T-helper 9 cell (primary cell): ENCODE results near the gene WWOX.

Experiments
- DNase-seq: peaks from one replicate; pipeline ENCODE4 v3.0.0-alpha.2; 2020

The WWOX gene

DNA sequence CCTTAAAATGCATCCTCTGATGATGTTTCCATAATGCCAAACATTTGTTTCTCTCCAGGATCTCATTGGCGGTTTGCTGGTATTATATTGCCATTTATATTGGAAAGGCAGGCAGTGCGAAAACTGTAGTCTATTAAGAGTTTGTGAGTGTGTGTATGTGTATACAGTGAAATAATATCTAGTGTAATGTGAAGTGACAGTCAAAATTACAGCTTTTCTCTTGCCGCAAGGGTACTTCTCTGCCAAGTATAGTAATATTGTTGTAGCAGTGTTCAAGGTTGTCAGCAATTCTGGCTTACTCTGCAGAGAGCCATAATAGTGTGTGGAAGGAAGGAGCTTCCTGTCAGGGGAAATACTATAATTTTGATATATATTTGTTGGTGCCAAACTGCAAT, 178.6 kb downstream of the WWOX start:
- no peak for DNase-seq

DNA sequence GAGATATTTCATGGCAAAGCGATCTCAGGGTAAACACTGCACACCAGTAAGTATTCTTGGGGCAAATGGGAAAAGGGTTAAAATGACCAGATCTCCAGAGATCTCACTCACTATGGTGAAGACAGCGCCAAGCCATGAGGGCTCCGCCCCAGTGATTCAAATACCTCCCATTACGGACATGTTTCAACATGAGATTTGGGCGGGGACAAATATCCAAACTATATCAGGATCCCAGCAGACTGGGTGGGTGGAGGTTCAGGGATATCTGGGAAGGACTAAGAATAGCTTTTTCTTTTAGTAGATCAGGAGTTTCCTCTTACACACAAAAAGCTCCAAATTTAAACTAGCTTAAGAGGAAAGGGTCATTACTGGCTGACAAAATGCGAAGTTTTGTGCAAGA, 181.7 kb downstream of the WWOX start:
- DNase-seq = no peak

DNA sequence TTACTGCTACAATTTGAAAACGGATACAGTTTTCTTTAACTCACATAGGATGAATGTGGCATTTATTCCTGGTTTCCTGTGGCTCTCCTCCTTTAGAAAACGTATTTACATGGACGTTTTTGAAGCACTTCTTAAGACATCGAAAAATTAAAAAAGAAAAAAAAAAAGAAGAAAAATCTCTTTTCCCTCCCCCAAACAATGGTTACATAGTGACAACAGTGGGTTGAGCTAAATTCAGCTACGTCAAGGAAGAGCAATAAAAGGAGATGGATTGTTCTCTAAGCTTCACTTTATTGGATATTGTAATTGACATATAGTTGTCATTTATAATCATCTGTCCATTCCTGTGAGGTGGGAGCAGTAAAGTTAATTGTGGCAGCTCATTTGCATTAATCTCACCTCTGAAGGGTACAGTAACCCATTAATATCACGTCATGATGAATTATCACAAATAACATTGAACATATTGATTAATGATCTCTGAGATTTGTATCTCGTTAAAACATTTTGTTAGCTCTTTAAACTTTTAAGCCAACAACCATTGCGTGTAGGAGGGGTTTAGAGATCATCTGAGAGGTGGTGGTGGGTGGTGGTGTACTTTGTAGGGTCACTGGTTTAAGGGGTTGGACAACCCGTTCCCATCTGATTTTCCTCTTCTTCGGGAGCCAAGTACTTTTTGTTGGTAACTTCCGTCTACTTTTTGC, 184.2 kb downstream of the WWOX start:
- DNase-seq = no peak

DNA sequence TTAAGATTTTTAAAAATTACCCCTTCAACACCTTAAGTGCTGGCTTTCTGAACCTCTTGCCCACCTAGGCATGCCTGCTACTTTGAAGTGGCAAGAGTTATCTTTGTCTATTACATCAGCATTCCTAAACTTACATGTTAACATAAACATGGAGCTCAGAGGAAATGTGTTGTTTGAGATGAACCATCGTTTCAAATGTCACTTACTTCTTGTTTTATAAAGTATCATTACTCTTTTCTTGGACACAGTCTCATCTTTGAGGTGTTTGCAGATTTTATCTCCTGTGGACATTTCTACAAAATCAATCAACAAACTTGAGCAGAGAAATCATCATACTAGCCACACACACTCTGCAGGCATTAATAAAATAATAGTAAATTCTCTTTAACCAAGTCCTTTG, 184.9 kb downstream of the WWOX start:
- no peak for DNase-seq

DNA sequence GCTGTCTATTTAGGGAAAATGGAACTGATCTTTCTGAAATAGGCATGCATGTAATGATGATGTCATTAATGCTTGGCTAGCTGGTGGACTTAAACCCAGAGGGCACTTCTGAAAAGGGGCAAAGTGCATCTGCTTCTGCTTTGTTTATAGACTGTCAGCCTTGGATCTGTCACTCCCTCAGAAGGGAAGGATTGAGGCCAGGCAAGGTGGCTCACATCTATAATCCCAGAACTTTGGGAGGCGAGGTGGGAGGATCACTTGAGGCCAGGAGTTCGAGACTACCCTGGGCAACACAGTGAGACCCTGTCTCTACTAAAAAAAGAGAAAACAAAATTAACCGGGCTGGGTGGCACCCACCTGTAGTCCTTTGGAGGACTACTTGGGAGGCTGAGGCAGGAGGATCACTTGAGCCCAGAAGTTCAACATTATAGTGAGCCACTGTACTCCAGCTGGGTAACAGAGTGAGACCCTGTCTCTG, 185.5 kb downstream of the WWOX start:
- no peak for DNase-seq

DNA sequence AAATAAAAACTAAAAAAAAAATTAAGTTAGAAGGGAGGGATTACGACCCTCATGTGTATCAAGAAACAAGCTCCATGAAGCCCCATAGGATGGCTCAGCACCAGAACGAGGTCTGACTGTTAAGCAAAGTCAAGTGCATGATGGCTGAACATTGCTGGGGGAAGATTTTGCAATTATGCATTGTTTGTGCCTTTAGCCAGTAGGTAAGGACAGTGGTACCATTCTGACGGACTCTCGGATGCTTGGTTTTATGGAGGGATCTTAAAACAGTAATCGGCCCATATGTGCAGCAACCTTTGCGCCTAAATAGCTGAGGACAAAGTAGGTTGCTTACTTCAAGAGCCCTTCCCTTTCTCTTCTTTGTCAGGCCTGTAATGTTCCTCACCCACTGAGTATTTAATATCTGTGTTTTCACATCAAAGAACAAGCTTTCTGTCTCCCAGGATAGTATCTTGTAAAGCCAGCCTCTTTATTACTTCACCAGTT, 186.0 kb downstream of the WWOX start:
- DNase-seq = no peak

DNA sequence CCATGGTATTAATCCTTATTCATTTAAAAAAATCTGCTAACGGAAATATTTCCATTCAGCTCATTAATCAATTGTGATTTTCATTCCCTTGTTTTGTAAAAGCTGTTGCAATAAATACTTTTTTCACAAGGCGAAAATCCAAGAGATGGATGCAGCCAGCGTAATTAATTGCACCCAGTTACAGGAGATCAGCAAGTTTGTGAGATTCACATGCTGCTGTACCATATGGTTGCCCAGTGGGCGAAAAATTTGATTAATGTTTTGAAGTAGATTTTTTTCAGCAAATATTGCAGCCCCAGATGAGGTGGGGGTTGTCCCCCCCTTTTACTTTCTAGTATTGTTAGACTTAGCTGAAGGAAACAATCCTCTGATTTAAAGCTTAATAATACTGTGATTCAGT, 186.6 kb downstream of the WWOX start:
- no peak for DNase-seq

DNA sequence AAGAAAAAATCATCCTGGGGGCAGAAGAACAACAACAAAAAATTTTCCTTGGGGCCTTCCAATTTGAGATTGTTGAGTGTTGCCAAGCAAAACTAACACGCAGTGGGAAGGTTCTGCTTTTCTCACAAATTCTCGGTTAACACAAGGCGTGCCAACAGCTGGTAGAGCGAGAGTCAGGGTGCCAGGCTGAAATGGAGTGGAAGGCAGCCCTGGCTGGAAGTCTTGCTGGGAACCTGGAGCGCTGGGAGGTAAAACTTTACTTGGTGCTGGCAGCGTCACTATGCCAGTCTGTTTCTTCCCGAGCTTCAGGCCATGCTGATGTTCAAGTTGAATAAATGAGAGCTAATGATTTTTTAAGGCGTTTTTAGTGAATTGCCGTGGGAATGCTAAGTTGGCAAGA, 189.4 kb downstream of the WWOX start:
- no peak for DNase-seq

DNA sequence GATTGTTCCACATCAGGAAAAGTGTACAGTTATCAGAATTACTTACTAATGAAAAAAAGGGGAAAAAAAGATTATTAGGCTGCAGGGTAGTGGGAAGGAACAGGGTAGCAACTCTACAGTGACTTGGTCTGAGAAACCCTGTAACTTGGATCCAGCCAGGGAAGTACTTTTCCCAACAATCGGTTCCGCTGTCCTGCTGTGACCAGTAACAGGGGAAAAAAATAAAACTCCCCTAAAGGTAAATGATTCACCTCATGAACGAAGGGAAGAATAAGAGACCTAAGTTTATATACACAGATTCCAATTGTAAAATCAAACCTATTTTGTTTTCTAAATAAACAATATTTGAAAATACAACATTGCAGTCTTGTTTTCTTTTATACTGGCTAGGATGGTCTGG, 189.9 kb downstream of the WWOX start:
- no peak for DNase-seq

DNA sequence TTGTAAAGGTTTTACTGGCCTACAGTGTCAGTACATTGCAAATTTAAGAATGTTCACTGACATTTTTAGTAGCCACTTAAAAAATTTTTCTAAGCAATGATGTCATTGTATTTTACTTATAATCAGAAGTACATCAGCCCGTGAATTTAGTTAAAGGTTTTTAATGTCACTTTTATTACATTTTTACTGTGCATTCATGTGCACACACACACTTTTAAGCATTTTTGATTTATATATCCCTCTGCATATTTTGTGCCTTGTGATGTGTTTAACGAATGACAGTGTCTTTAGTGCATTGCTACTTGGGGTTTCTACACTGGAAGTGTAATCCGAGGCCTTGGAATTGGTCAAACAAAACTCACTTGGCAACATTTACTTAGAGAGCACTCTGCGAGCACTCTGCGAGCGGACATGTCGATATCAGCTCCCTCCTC, 190.4 kb downstream of the WWOX start:
- DNase-seq = no peak

DNA sequence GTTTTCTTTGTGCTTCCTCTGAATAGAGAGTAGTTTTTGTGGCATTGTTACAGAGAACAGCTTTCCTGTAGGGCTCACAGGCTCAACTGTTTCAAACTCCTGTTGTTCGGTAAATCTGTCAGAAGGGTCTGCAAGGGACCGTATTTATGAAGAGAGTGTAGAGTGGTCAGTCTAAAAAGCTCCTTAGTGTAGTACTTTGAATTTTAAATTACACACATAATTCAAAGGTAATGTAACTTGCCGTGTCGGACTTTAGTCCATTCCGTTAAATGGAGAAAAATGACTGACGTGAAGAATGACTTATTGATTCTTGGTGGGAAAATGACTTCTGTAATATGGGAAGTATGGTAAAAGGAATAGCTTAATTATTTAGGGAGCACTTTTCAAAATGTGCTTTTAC, 190.9 kb downstream of the WWOX start:
- no peak for DNase-seq

DNA sequence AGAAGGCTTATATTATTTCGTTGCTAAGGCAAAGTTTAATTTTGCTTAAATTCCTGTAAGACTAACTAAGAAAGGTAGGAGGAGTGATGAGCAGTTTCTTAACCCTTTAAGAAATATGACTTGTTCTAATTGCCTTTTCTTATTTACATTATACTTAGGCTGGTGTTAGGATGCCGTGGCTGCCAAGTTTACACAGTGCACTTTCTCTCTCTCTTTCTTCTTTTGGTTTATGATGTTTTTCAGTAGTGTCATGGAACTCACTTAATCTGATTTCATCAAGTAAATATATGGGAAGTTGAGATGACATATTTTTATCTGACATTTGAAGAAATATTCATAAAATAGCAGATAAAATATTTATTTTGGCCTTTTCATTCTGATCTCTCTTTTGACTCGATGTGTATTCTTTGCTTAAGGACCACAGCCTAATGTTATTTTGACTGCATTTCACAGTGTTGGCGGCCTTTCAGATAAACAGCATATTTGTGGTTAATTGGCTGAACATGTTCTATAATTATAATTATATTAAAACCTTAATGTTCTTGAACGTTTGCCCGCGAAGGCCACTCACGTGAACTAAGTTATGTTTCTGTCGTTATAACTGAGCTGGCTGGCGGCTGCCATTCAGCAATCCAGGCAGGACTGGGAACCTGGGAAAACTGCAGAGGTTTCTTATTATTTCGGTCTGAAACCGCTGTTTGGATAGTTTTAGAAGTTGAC, 191.6 kb downstream of the WWOX start:
- no peak for DNase-seq

DNA sequence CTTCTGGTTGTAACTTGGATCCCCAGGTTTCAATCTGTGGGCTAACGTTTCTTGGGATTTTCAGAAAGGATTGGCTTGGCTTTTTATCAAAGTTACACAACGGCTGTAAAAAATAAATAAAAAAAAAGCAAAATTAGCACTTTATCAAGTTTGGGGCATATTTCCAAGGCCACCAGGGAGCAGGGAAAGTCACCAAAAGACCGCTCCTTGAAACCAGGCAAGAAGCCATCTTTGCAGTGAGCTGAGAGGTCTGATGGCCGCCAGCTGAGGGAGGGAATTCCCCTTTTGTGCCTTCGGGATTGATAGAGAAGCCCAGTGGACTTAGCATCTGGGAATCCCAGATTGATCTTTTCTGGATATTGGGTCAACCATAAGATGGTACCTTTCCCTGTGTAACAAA, 192.2 kb downstream of the WWOX start:
- DNase-seq = no peak

DNA sequence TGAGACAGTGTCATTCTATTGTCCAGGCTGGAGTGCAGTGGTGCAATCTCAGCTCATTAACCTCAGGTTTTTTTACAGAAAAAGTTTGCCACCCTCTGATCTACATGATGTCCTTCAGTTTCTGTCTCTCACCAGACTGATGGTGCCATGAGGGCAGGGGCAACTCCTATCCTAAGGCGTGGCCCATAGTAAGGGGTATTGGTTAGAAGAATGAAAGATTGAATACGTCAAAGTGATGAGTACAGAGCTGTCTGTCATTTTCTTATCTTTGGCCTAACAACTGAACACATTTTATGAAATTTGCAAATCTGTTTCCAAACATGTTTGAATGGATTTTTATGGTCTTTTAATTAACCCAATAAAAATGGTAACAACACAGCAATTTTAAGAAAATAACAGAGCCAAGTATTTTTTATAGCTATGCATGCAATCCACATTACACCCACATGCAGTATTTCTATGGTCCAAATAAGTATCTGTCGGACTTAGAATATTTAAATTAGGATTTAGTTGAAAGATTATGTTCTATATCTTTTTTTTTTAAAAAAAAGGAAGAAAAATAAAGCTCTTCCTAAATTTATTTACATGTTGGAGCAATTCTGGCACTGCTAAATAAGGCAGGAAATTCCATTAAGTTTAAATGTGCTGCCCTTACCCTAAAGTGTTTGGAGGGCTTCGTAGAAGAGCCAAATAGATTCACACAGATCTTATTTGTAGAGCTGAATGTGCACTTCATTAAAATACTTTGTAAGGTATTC, 192.8 kb downstream of the WWOX start:
- no peak for DNase-seq

DNA sequence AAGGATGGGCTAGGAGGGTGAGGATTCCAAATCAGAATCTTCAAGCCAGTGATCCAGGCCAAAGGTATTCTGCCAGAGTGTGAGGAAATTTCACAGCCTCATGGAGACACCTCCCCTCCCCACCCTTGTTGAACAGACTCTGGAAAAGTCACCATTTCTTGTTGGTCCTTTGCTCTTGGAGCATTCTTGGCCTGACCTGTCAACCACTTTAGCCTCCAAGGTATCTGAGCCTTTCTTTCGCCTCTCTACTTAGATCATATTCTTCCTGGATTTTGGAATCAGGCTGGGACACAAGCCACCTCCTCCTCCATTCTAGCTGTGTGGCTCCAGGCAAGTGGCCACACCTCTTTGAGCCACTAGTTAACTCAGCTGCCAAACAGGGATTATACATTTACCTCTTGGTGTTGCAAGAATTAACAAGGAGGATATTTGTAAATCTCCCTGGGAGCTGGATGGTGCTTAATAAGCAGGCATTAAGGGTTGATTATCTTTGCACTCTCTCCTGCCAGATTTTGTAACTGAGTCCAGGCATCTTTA, 193.5 kb downstream of the WWOX start:
- DNase-seq = no peak

DNA sequence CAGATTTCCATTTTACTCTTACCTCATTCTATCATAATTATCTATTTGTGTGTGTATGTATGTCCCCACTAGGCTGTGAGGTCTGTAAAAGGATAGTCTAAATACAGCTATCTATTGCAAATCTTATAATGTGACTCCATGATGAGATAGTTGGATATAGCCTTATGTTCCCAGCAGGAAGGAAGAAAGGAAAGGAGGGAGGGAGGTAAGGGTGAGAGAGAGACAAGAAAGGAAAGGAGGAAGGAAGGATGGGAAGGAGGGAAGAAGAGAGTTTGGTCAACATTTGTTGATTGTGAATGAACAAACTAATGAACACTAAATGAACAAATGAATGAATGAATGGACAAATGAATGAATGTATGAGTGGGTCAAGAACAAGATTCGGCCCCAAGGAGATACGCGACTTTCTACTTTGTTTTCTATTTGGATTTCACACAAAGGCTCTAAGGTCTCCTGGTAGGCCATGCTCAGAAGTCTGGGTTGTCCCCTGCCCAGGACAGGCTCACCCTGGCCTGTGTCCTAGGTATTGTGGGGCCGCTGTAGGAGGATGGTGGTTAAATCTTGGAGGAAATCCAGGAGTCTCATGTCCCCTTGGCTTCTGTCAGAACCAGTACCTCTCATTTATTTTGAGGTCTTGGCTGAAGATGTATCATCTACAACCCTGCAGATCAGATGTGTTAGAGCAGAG, 195.2 kb downstream of the WWOX start:
- no peak for DNase-seq

DNA sequence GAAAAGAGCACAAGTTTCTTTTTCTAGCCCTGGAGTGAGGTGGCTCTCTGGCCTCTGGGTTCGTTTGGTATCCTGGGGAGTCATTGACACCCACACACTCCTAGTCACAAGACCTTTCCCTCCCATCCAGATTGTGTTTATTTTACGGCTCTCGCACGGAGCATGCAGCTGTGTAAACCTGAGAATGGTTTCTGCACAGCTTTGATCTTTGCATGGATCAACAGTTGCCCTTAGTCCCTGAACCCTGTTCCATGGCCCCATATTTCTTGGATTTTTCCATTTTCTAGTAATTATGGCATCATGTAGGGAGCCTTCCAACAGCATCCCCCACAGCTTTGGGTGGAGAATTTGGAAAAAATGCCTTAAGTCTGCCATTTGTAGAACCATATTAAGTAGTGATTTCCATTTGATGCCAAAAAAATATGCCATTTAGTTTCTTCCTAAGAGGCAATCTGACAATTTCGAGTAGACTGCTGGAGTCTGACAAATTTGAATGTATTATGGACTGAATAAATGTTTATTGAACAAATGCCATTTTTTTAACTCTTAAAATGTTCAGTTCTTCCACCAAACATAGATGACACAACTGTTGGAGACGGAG, 197.7 kb downstream of the WWOX start:
- no peak for DNase-seq

DNA sequence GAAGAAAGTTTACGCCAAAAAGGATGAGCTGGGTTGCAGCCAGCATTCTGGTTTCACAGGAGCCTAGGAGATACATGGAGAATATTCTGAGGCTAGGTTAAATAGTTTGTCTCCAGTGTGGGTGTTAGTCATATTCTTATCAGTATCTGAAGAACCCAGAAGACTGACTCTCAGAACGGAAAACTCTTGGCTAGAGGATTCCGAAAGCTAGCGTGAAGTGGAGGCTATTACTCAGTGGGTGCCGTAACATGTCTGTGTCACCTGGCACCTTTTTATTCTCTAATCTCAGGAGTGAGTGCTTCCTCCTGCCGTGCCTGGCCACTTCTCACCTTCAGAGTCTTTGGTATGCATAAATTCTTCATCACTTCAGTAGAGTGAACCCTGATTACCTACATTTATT, 199.5 kb downstream of the WWOX start:
- DNase-seq = no peak

DNA sequence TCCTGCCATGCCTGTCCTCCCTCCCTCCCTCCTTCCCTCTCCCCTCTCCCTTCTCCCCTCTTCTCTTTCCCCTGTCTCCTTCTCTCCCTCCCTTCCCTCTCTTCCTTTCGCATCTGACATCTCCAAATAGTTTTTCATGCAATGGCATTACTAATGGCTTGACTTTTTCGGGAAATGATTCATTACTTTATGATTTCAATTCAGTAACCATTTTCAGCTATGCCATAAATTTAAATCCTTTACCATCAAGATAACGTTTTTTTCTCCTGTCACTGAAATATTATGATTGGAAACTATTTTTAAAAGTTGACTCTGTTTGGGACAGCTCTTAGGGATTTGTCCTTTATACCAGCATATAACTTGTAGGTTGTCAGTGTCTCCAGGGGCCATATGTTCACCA, 201.0 kb downstream of the WWOX start:
- no peak for DNase-seq

DNA sequence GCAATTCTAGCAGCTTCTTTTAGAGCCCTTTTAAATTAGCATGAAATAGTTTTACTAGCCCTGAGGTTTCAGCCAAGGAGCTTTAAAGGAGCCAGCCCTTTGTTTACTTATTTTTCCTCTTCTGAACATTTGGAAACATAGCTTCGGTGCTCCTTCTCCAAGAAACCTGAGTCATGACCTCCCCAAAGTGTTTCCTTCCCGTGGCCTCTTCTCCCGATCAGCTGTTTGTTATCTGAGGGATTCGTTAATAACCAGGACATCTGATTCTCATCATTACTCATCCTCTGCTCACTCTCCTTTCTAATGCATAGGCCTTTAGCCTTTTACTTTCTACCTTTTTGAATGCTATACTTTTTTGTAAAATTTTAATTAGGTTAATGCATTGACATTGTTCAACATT, 204.5 kb downstream of the WWOX start:
- no peak for DNase-seq

DNA sequence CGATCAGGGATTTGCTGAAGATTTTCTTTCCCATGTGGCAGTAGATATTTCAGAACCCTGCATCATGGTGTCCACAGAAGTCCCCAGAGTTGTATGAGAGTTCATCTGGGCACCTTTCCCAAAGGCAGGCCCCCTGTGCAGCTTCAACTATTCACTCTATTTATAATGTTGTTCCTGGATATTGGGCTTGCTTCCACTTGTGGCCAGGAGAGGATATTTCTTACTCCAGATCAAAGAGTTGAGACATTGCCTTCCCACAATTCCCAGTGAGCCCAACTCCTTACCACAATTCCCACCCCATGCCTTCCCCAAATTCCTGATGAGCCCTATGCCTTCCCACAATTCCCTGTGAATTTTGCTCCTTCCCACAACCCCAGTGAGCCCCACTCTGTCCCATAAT, 206.9 kb downstream of the WWOX start:
- DNase-seq = no peak

DNA sequence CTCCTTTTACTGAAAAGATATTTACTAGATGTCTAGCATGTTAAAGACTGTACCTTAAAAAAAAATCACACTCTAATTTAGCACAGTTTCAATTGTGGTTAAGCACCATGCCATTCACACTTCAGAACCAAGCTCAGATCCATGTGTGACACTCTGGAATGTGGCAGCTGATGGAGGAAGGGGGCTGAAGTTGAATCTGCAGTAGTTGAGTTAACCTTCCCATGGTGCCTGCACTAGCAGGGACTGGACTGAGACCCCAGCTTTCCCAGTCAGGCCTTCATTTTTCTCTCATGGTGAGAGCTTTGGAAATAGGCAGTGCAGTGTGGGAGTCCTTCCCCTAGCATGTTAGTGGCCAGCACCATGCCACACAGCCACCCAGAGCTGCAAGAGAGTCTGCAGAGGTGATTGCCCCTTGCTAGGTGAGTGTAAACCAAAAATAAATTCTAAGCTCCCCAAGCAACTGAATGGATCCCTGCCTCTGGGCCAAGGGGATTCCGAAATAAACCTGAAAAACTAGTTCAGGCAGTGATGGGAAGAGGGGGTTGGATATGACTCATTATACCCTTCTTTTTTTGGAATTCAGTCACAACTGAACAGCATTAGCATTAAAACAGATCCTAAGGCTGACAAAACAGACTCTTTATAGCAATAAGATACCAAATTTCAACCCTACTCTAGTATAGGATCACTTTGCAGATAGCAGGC, 208.5 kb downstream of the WWOX start:
- no peak for DNase-seq
